Nephron progenitor cell (in vitro differentiated cells): ENCODE measurements around the gene RAPGEF2.

Experiments
- DNase-seq: peaks from one replicate; pipeline ENCODE4 v3.0.0; 2021
- H3K27ac Mint-ChIP-seq: 2 replicates; pipeline ENCODE4 v1.8.0; 2021; ENCODE audit warnings: mild to moderate bottlenecking, moderate library complexity, mixed read lengths
- H3K27me3 Mint-ChIP-seq: 2 replicates; pipeline ENCODE4 v1.8.0; 2021; ENCODE audit warnings: mild to moderate bottlenecking, low read depth, mixed read lengths; ENCODE audit not compliant: poor library complexity
- H3K36me3 Mint-ChIP-seq: 2 replicates; pipeline ENCODE4 v1.8.0; 2021; ENCODE audit warnings: low read depth, mixed read lengths
- H3K4me1 Mint-ChIP-seq: 2 replicates; pipeline ENCODE4 v1.8.0; 2021; ENCODE audit warnings: mixed read lengths
- H3K4me3 Mint-ChIP-seq: 2 replicates; pipeline ENCODE4 v1.8.0; 2021; ENCODE audit warnings: mild to moderate bottlenecking, moderate library complexity, mixed read lengths
- H3K9me3 Mint-ChIP-seq: 2 replicates; pipeline ENCODE4 v1.8.0; 2021; ENCODE audit warnings: mild to moderate bottlenecking, moderate library complexity, mixed read lengths
- CTCF ChIP-seq: fragments of 200-600 bp; sonication (generic); IDR thresholded peaks from 2 replicates; pipeline ENCODE4 v1.5.0; 2021; ENCODE audit warnings: antibody characterized with exemption

Gene RAPGEF2

GRCh38 chr4:159252491-159252890, 149.6 kb downstream of the RAPGEF2 start:
- Mint-ChIP-seq H3K9me3 (peaks cover 28% of the 10 kb centered on the region), H3K4me1 (no peaks in the 10 kb centered on the region), H3K4me3 (no peak overlapping the region), H3K27me3 (no peaks in the 10 kb centered on the region), H3K27ac (no peak overlapping the region), H3K36me3 (peaks cover 63% of the 10 kb centered on the region)
- no peak for TF ChIP-seq CTCF
- DNase-seq, result no peak

GRCh38 chr4:159256037-159256436, 153.2 kb downstream of the RAPGEF2 start:
- Mint-ChIP-seq H3K27ac (no peak overlapping the region), H3K36me3 (peaks cover 59% of the 10 kb centered on the region), H3K4me1 (no peaks in the 10 kb centered on the region), H3K4me3 (no peak overlapping the region), H3K27me3 (no peaks in the 10 kb centered on the region), H3K9me3 (peaks cover 28% of the 10 kb centered on the region)
- no peak for TF ChIP-seq CTCF
- no peak for DNase-seq

DNA sequence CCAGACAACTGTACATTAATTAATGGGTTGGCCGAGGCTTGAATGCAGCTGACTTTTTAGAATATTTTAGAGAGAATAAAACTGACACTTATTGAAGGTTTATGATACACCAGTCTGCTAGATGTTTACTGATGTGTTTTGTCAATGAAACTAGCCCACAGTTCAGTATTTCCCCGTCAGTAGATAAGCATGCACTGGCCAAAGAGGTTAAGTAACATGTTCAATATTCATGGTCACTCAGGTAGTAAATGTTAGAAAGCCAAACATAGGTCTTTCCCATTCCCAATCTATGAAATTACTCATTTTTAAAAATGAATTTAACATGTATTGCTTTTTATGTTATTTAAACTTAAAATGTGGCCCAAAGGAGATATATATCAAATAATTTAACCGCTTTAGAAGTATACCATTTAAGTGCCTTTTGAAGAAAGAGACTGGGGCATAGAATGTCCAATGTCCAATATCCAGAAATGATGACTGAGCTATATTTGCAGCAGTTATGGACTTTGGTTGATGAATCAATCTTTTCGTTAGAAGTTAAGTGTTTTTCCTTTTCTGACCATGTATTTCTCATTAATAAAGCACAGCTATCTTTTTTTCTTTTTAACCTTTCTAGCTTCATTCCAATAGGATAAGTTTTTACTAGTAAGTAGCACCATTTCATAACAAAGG, 156.1 kb downstream of the RAPGEF2 start:
- H3K9me3 Mint-ChIP-seq, result peaks cover 19% of the 10 kb centered on the region
- H3K27ac Mint-ChIP-seq, result no peak overlapping the region
- H3K4me1 Mint-ChIP-seq, result no peaks in the 10 kb centered on the region
- TF ChIP-seq CTCF, result no peak
- H3K27me3 Mint-ChIP-seq, result no peaks in the 10 kb centered on the region
- DNase-seq, result no peak
- H3K4me3 Mint-ChIP-seq, result no peak overlapping the region
- H3K36me3 Mint-ChIP-seq, result peaks cover 33% of the 10 kb centered on the region

DNA sequence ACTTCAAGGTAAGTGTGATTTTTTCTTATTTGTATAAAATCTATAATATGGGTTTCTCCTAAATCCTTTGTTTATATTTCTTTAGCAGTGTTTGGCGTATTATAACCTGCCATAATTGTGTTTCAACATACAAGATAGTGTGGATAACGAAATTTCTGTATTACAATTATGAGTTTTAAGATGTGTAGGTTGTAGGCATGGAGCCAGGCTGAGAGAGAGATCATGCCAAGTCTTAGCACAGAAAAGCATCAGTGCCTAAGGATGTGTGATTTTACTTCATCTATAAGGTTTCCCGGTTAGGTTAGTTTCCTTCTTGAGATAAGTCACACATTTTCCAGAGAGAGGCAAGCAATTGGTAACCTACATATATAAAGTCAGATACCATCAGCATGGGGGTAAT, 161.2 kb downstream of the RAPGEF2 start:
- no peaks in the 10 kb centered on the region for H3K9me3 Mint-ChIP-seq
- DNase-seq, result no peak
- H3K27me3 Mint-ChIP-seq, result no peaks in the 10 kb centered on the region
- peaks cover 7% of the 10 kb centered on the region for H3K4me1 Mint-ChIP-seq
- no peak overlapping the region for H3K4me3 Mint-ChIP-seq
- no peak overlapping the region for H3K27ac Mint-ChIP-seq
- peaks cover 5% of the 10 kb centered on the region for H3K36me3 Mint-ChIP-seq
- TF ChIP-seq CTCF, result no peak

DNA sequence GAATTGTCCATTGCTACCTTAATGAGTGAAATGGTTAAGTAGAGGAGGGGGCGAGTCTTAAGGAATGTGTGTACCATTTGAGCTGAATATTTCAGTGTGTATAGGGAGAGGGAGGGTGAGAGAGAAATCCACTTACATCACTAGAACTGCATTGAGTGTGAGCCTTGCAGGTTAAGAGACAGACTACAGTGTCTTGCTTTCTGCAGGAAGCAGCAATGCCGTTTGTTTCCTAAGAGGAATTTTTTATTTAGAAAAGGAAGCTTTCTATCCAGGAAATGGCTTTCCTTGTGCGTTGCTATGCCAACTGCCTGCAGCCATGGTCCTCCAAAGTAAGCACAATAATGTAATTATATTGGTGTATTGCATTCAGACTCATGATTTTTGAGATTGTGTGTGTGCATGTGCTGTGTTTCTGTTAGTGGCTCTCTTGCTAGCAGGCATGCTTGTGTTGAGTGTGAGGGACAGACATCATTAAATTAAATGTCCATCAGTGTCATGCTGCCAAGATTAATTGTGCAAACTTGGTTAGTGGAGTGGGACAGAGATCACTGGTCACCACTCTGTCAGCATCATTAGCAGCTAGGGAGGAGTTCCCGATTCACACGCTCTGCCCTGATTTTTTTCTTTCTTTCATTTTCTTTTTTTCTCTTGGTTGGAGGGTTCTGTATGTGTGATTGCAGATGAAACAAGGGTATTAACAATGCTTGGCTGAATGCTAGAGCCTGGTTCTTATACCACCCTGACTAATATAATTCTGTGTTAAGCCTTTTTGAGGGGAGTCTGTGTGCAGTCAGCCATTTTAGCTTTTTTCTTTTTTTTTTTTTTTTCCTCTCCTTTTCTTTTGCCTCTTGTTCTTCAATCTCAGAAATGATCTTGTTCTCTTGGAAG, 164.3 kb downstream of the RAPGEF2 start:
- H3K4me3 Mint-ChIP-seq, result no peak overlapping the region
- peaks cover 12% of the 10 kb centered on the region for H3K4me1 Mint-ChIP-seq
- no peak for DNase-seq
- no peaks in the 10 kb centered on the region for H3K27me3 Mint-ChIP-seq
- H3K27ac Mint-ChIP-seq, result no peak overlapping the region
- H3K36me3 Mint-ChIP-seq, result peaks cover 5% of the 10 kb centered on the region
- TF ChIP-seq CTCF, result no peak
- H3K9me3 Mint-ChIP-seq, result no peaks in the 10 kb centered on the region
